HEK293T (cell line): Measurements from ENCODE around the gene ZNF557.
"Not testable (repeated sequence)": the region's sequence is repeated elsewhere in the genome, so short reads cannot be mapped to it uniquely, and the experiment has no call there.

Source experiments
- CTCF ChIA-PET: fragments of 350-600 bp; formaldehyde crosslinking; extraction: SDS; loops from one replicate; lab custom pipeline; 2021; ENCODE audit warnings: antibody characterized with exemption, inconsistent platforms; lab: Yijun Ruan, JAX
- POLR2A ChIA-PET: fragments of 350-600 bp; formaldehyde crosslinking; extraction: SDS; loops from one replicate; lab custom pipeline; 2020; ENCODE audit warnings: antibody characterized with exemption, inconsistent platforms; lab: Yijun Ruan, JAX
- DNase-seq: peaks from one replicate; pipeline ENCODE4 v3.0.0; 2012; ENCODE audit warnings: mixed read lengths; ENCODE audit errors: extremely low spot score
- ARNT ChIP-seq: fragments of 450-650 bp; IDR thresholded peaks from 2 replicates; pipeline ENCODE4 v1.6.1; 2017; ENCODE audit warnings: mild to moderate bottlenecking
- BHLHE40 ChIP-seq: fragments of 450-650 bp; IDR thresholded peaks from 2 replicates; pipeline ENCODE4 v1.6.1; 2016; ENCODE audit warnings: mild to moderate bottlenecking, moderate library complexity, borderline replicate concordance
- CTBP1 ChIP-seq: fragments of 450-650 bp; IDR thresholded peaks from 2 replicates; pipeline ENCODE4 v1.6.1; 2016; ENCODE audit warnings: borderline replicate concordance
- ELF4 ChIP-seq: fragments of 450-650 bp; IDR thresholded peaks from 2 replicates; pipeline ENCODE4 v1.6.1; 2017; ENCODE audit warnings: antibody characterized with exemption
- FOXA1 ChIP-seq: fragments of 450-650 bp; IDR thresholded peaks from 2 replicates; pipeline ENCODE4 v1.6.1; 2016; ENCODE audit warnings: mild to moderate bottlenecking
- FOXK2 ChIP-seq: fragments of 450-650 bp; IDR thresholded peaks from 2 replicates; pipeline ENCODE4 v1.6.1; 2016; ENCODE audit warnings: mild to moderate bottlenecking
- FOXM1 ChIP-seq: fragments of 450-650 bp; IDR thresholded peaks from 2 replicates; pipeline ENCODE4 v1.6.1; 2017; ENCODE audit warnings: mild to moderate bottlenecking, borderline replicate concordance
- HDGF ChIP-seq: fragments of 450-650 bp; IDR thresholded peaks from 2 replicates; pipeline ENCODE4 v1.6.1; 2017; ENCODE audit warnings: antibody characterized with exemption, borderline replicate concordance
- L3MBTL2 ChIP-seq: fragments of 450-650 bp; conservative IDR thresholded peaks from 2 replicates; pipeline ENCODE4 v1.6.1; 2016; ENCODE audit warnings: mild to moderate bottlenecking
- LEF1 ChIP-seq: fragments of 450-650 bp; IDR thresholded peaks from 2 replicates; pipeline ENCODE4 v1.6.1; 2017; ENCODE audit warnings: mild to moderate bottlenecking, borderline replicate concordance
- NFRKB ChIP-seq: fragments of 450-650 bp; IDR thresholded peaks from 2 replicates; pipeline ENCODE4 v1.6.1; 2016; ENCODE audit warnings: mild to moderate bottlenecking, moderate library complexity
- PKNOX1 ChIP-seq: fragments of 450-650 bp; IDR thresholded peaks from 2 replicates; pipeline ENCODE4 v1.6.1; 2016
- SP1 ChIP-seq: fragments of 450-650 bp; IDR thresholded peaks from 2 replicates; pipeline ENCODE4 v1.6.1; 2017
- SUZ12 ChIP-seq: fragments of 450-650 bp; IDR thresholded peaks from 2 replicates; pipeline ENCODE4 v1.6.1; 2016; ENCODE audit warnings: mild to moderate bottlenecking
- TARDBP ChIP-seq: fragments of 450-650 bp; IDR thresholded peaks from 2 replicates; pipeline ENCODE4 v1.6.1; 2016
- ZNF384 ChIP-seq: fragments of 450-650 bp; IDR thresholded peaks from 2 replicates; pipeline ENCODE4 v1.6.1; 2016

ZNF557 gene

GRCh38 chr19:7063339-7063738, 6.2 kb upstream of the ZNF557 start:
- TF ChIP-seq ELF4 (no peak), BHLHE40 (no peak), SP1 (no peak), ARNT (no peak), LEF1 (no peak), FOXA1 (no peak), FOXM1 (no peak), FOXK2 (no peak), CTBP1 (no peak), SUZ12 (no peak), TARDBP (no peak), PKNOX1 (no peak), NFRKB (no peak)
- no peak for DNase-seq
- ChIA-PET CTCF (no interaction called here), POLR2A (interaction anchor here (1.0 kb wide), 1 partner anchor 36 kb away, joined by 4 read pairs; no protein-coding TSS in a partner anchor)

GRCh38 chr19:7063764-7064418, 5.6 kb upstream of the ZNF557 start:
- POLR2A ChIA-PET: interaction anchor here (1.0 kb wide), 1 partner anchor 36 kb away, joined by 4 read pairs; no protein-coding TSS in a partner anchor
- CTCF ChIA-PET: no interaction called here
- no peak for TF ChIP-seq FOXM1
- no peak for TF ChIP-seq TARDBP
- no peak for TF ChIP-seq SP1
- TF ChIP-seq BHLHE40: no peak
- no peak for TF ChIP-seq NFRKB
- TF ChIP-seq PKNOX1: no peak
- no peak for TF ChIP-seq HDGF
- TF ChIP-seq CTBP1: no peak
- TF ChIP-seq ZNF384: no peak
- no peak for TF ChIP-seq FOXK2
- TF ChIP-seq FOXA1: no peak
- TF ChIP-seq L3MBTL2: no peak
- no peak for TF ChIP-seq SUZ12
- TF ChIP-seq ARNT: no peak
- no peak for TF ChIP-seq ELF4
- DNase-seq: no peak

- CTCF ChIA-PET, POLR2A ChIA-PET, DNase-seq: not testable (repeated sequence)
These were observed 2.4 kb upstream of the ZNF557 start for GRCh38 chr19:7067122-7067521.

GRCh38 chr19:7067716-7068115, 1.8 kb upstream of the ZNF557 start:
- POLR2A ChIA-PET: interaction anchor here (3.4 kb wide), 1 partner anchor 32 kb away, joined by 31 read pairs; no protein-coding TSS in a partner anchor
- DNase-seq: no peak
- CTCF ChIA-PET: no interaction called here
- TF ChIP-seq SUZ12 (no peak), PKNOX1 (no peak), ZNF384 (no peak)

GRCh38 chr19:7068599-7068998, 904 bp upstream of the ZNF557 start:
- TF ChIP-seq ZNF384 (no peak), TARDBP (no peak), ARNT (no peak), ELF4 (no peak), FOXM1 (no peak), FOXK2 (no peak)
- ChIA-PET POLR2A (interaction anchor here (0.7 to 3.4 kb wide), 9 partner anchors 13 to 869 kb away, joined by 3 to 31 read pairs (median 3); partner anchors contain the start of genes MBD3L5 and MCOLN1), CTCF (no interaction called here)
- DNase-seq: no peak

- DNase-seq: no peak
- ChIA-PET POLR2A (interaction anchor here (1.0 to 3.4 kb wide), 9 partner anchors 12 to 870 kb away, joined by 3 to 31 read pairs (median 4); partner anchors contain the start of gene MCOLN1), CTCF (no interaction called here)
- TF ChIP-seq ELF4 (no peak), ZNF384 (no peak), NFRKB (no peak), L3MBTL2 (no peak), FOXM1 (no peak), BHLHE40 (no peak), CTBP1 (no peak), SUZ12 (no peak), SP1 (no peak), ARNT (no peak), FOXK2 (no peak)
These were observed 362 bp downstream of the ZNF557 start for GRCh38 chr19:7069904-7070226.

GRCh38 chr19:7072541-7072940, 3.0 kb downstream of the ZNF557 start:
- no peak for DNase-seq
- TF ChIP-seq ARNT (no peak), NFRKB (no peak), ZNF384 (no peak), FOXM1 (no peak), CTBP1 (no peak), SP1 (no peak), FOXK2 (no peak), BHLHE40 (no peak)
- CTCF ChIA-PET: no interaction called here
- POLR2A ChIA-PET: no interaction called here
